ENCODE data around the gene PRG2. TPM values are rescaled to one million over a fixed set of nuclear protein-coding genes. Genes with fewer than 3 reads are reported as not detected.

Gene PRG2
- total and polyA plus RNA-seq, 3 experiments from 2014 or later: 0.44 TPM; not detected in 2

DNA sequence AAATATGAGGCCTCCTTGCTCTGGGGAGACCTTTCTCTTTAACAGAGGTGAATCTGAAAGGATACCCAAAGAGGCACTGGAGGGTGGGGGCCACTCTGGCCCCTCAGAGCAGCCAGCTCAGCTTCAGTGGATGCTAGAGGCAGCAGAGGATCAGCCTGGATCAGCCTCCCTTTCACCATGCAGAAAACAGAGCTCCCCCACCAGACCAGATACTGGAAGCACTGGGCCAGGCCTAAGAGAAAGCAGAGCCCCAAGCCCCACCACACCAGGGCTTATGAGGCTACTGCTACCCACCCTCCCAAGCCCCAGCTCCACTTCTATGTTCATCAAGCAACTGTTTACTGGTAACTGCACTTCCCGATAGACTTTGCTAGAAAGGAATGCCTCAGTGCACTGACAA is 40.5 kb upstream of the PRG2 start:
- Histone ChIP-seq H3K27me3 (ENCODE audit: insufficient read depth, low read length, poor library complexity, severe bottlenecking) (no peaks in the 10 kb centered on the region), H3K4me1 (ENCODE audit: insufficient read depth, low read length) (peaks cover 11% of the 10 kb centered on the region), H3K4me3 (ENCODE audit: low read length) (no peak overlapping the region), H3K36me3 (ENCODE audit: insufficient read depth, low read length) (no peaks in the 10 kb centered on the region), H3K27ac (ENCODE audit: low read depth, low read length) (no peak overlapping the region), H3K9me3 (ENCODE audit: low read length) (no peaks in the 10 kb centered on the region)
- CTCF ChIA-PET: interaction anchor here (1.3 to 4.0 kb wide), 2 partner anchors 26 to 210 kb away, joined by 3 to 21 read pairs; no protein-coding TSS in a partner anchor
- no peak for DNase-seq
- POLR2A ChIA-PET: no interaction called here
- Mint-ChIP-seq H3K9me3 (no peaks in the 10 kb centered on the region), H3K27me3 (no peaks in the 10 kb centered on the region), H3K36me3 (no peaks in the 10 kb centered on the region), H3K4me3 (no peak overlapping the region), H3K4me1 (peaks cover 15 to 21% (median 16%) of the 10 kb centered on the region in 3 donors), H3K27ac (peak overlapping the region in 1 of 8 donors; percentile 14)

DNA sequence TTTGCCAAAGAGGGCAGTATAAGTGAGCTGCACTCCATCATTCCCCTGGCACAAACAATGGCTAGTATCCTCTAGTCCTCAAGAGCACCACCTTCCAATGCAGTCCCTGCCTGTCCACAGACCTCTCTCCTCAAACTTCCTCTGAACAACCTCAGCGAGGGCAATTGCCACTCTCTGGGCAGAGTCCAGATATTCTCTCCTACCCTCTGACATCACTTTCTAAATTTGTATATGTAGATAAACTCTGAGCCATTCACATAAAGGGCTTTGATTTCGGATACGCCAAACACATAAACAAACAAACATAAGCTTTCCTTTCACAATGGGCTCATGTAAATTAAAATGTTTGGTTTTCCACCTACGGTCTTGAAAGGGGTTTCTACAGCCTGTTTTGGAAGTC is 39.5 kb upstream of the PRG2 start:
- H3K4me1 ChIP-seq (ENCODE audit: insufficient read depth, low read length): peaks cover 21% of the 10 kb centered on the region
- Mint-ChIP-seq H3K36me3 (no peaks in the 10 kb centered on the region), H3K27me3 (no peaks in the 10 kb centered on the region), H3K9me3 (no peaks in the 10 kb centered on the region), H3K4me1 (peaks cover 25 to 31% (median 26%) of the 10 kb centered on the region in 3 donors), H3K27ac (peak overlapping the region in 6 of 8 donors; percentile 6 to 75 (median 50)), H3K4me3 (peak overlapping the region in 2 of 7 donors; percentile 15 to 58)
- H3K4me3 ChIP-seq (ENCODE audit: low read length): no peak overlapping the region
- no peaks in the 10 kb centered on the region for H3K27me3 ChIP-seq (ENCODE audit: insufficient read depth, low read length, poor library complexity, severe bottlenecking)
- ChIA-PET POLR2A (no interaction called here), CTCF (interaction anchor here (1.3 to 4.0 kb wide), 2 partner anchors 27 to 211 kb away, joined by 3 to 21 read pairs; no protein-coding TSS in a partner anchor)
- H3K27ac ChIP-seq (ENCODE audit: low read depth, low read length): no peak overlapping the region
- DNase-seq: no peak
- H3K9me3 ChIP-seq (ENCODE audit: low read length): no peaks in the 10 kb centered on the region
- H3K36me3 ChIP-seq (ENCODE audit: insufficient read depth, low read length): no peaks in the 10 kb centered on the region

DNA sequence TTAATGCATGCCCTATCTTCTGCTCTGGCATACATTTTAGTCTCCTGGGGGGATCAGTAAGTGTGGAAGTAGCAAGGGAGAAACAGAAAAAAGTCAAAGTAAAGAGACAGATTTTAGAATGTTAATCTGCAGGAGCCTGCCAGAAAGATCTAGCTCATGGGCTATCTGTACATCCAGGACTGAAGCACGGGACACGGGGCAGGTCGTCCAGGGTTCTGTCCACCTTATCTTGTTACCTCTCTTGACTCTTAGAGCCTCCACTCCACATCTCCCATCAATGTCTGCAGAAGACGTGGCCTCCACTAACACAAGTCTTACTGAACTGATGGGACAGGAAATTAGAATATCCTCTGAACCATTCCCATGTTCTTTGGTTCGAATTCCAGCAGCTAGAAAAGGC is 38.2 kb upstream of the PRG2 start:
- no peaks in the 10 kb centered on the region for H3K36me3 ChIP-seq (ENCODE audit: insufficient read depth, low read length)
- H3K4me1 ChIP-seq (ENCODE audit: insufficient read depth, low read length): peaks cover 34% of the 10 kb centered on the region
- H3K27ac Mint-ChIP-seq: peak overlapping the region in 1 of 8 donors; percentile 92
- no peak overlapping the region for H3K4me3 ChIP-seq (ENCODE audit: low read length)
- H3K27ac ChIP-seq (ENCODE audit: low read depth, low read length): no peak overlapping the region
- no peaks in the 10 kb centered on the region for H3K9me3 ChIP-seq (ENCODE audit: low read length)
- CTCF ChIA-PET: interaction anchor here (1.4 to 6.1 kb wide), 2 partner anchors 28 to 65 kb away, joined by 3 to 62 read pairs; no protein-coding TSS in a partner anchor
- H3K27me3 Mint-ChIP-seq: no peaks in the 10 kb centered on the region
- POLR2A ChIA-PET: no interaction called here
- no peak overlapping the region for H3K4me3 Mint-ChIP-seq
- H3K4me1 Mint-ChIP-seq: peaks cover 35 to 44% (median 39%) of the 10 kb centered on the region in 3 donors
- no peaks in the 10 kb centered on the region for H3K9me3 Mint-ChIP-seq
- H3K36me3 Mint-ChIP-seq: peaks cover 0 to 4% (median 0%) of the 10 kb centered on the region in 3 donors
- no peaks in the 10 kb centered on the region for H3K27me3 ChIP-seq (ENCODE audit: insufficient read depth, low read length, poor library complexity, severe bottlenecking)
- no peak for DNase-seq

GRCh38 chr11:57427727-57428082 is 37.3 kb upstream of the PRG2 start:
- Histone ChIP-seq H3K4me1 (ENCODE audit: insufficient read depth, low read length) (peaks cover 35% of the 10 kb centered on the region), H3K9me3 (ENCODE audit: low read length) (no peaks in the 10 kb centered on the region), H3K27ac (ENCODE audit: low read depth, low read length) (no peak overlapping the region), H3K4me3 (ENCODE audit: low read length) (no peak overlapping the region), H3K27me3 (ENCODE audit: insufficient read depth, low read length, poor library complexity, severe bottlenecking) (no peaks in the 10 kb centered on the region), H3K36me3 (ENCODE audit: insufficient read depth, low read length) (no peaks in the 10 kb centered on the region)
- Mint-ChIP-seq H3K4me1 (peaks cover 41 to 51% (median 48%) of the 10 kb centered on the region in 3 donors), H3K27ac (peak overlapping the region; percentile 64 to 97 (median 92)), H3K27me3 (no peaks in the 10 kb centered on the region), H3K4me3 (peak overlapping the region; percentile 88 to 94 (median 90)), H3K36me3 (peaks cover 0 to 9% (median 2%) of the 10 kb centered on the region in 3 donors), H3K9me3 (no peaks in the 10 kb centered on the region)
- ChIA-PET CTCF (interaction anchor here (0.9 to 6.1 kb wide), 4 partner anchors 8 to 90 kb away, joined by 3 to 62 read pairs (median 3); no protein-coding TSS in a partner anchor), POLR2A (no interaction called here)
- no peak for DNase-seq

GRCh38 chr11:57426929-57427726 is 36.7 kb upstream of the PRG2 start, which contains the start of gene SLC43A3:
SLC43A3 (minus strand) TSS chr11:57427121; CDS start chr11:57426172, 949 bp downstream.
- Mint-ChIP-seq H3K4me3 (peak within 1 kb of the TSS; percentile 88 to 94 (median 90)), H3K27ac (peak within 1 kb of the TSS; percentile 92 to 97 (median 96)), H3K4me1 (peaks cover 45 to 56% (median 54%) of the 10 kb centered on the region in 3 donors), H3K27me3 (no peaks in the 10 kb centered on the region), H3K36me3 (peaks cover 0 to 12% (median 2%) of the 10 kb centered on the region in 3 donors), H3K9me3 (no peaks in the 10 kb centered on the region)
- no peaks in the 10 kb centered on the region for H3K9me3 ChIP-seq (ENCODE audit: low read length)
- H3K27me3 ChIP-seq (ENCODE audit: insufficient read depth, low read length, poor library complexity, severe bottlenecking): no peaks in the 10 kb centered on the region
- DNase-seq: peak; percentile 46 to 74 (median 54)
- CTCF ChIA-PET: interaction anchor here (0.9 to 6.1 kb wide), 8 partner anchors 9 to 101 kb away, joined by 3 to 62 read pairs (median 3); partner anchors contain the start of gene RTN4RL2
- H3K4me3 ChIP-seq (ENCODE audit: low read length): peak within 1 kb of the TSS; percentile 43
- POLR2A ChIA-PET: interaction anchor here (2.2 kb wide), 1 partner anchor 92 kb away, joined by 6 read pairs; the partner anchor contains the start of gene SSRP1
- peak within 1 kb of the TSS; percentile 68 for H3K27ac ChIP-seq (ENCODE audit: low read depth, low read length)
- H3K4me1 ChIP-seq (ENCODE audit: insufficient read depth, low read length): peaks cover 35% of the 10 kb centered on the region
- H3K36me3 ChIP-seq (ENCODE audit: insufficient read depth, low read length): no peaks in the 10 kb centered on the region

- H3K27me3 ChIP-seq (ENCODE audit: insufficient read depth, low read length, poor library complexity, severe bottlenecking): no peaks in the 10 kb centered on the region
- H3K9me3 Mint-ChIP-seq: no peaks in the 10 kb centered on the region
- peaks cover 35% of the 10 kb centered on the region for H3K4me1 ChIP-seq (ENCODE audit: insufficient read depth, low read length)
- H3K4me1 Mint-ChIP-seq: peaks cover 51 to 62% (median 61%) of the 10 kb centered on the region in 3 donors
- H3K36me3 ChIP-seq (ENCODE audit: insufficient read depth, low read length): no peaks in the 10 kb centered on the region
- no peaks in the 10 kb centered on the region for H3K27me3 Mint-ChIP-seq
- H3K36me3 Mint-ChIP-seq: peaks cover 0 to 15% (median 2%) of the 10 kb centered on the region in 3 donors
- DNase-seq: peak in 1 of 5 donors; percentile 7
- ChIA-PET CTCF (interaction anchor here (1.0 to 6.1 kb wide), 6 partner anchors 31 to 102 kb away, joined by 3 to 62 read pairs (median 3); partner anchors contain the start of gene RTN4RL2), POLR2A (interaction anchor here (2.2 kb wide), 1 partner anchor 91 kb away, joined by 6 read pairs; the partner anchor contains the start of gene SSRP1)
- peak overlapping the region; percentile 92 to 97 (median 96) for H3K27ac Mint-ChIP-seq
- no peaks in the 10 kb centered on the region for H3K9me3 ChIP-seq (ENCODE audit: low read length)
- peak overlapping the region; percentile 68 for H3K27ac ChIP-seq (ENCODE audit: low read depth, low read length)
- peak overlapping the region; percentile 88 to 94 (median 90) for H3K4me3 Mint-ChIP-seq
- H3K4me3 ChIP-seq (ENCODE audit: low read length): peak overlapping the region; percentile 43
These were observed 36.0 kb upstream of the PRG2 start for GRCh38 chr11:57426439-57426928.

DNA sequence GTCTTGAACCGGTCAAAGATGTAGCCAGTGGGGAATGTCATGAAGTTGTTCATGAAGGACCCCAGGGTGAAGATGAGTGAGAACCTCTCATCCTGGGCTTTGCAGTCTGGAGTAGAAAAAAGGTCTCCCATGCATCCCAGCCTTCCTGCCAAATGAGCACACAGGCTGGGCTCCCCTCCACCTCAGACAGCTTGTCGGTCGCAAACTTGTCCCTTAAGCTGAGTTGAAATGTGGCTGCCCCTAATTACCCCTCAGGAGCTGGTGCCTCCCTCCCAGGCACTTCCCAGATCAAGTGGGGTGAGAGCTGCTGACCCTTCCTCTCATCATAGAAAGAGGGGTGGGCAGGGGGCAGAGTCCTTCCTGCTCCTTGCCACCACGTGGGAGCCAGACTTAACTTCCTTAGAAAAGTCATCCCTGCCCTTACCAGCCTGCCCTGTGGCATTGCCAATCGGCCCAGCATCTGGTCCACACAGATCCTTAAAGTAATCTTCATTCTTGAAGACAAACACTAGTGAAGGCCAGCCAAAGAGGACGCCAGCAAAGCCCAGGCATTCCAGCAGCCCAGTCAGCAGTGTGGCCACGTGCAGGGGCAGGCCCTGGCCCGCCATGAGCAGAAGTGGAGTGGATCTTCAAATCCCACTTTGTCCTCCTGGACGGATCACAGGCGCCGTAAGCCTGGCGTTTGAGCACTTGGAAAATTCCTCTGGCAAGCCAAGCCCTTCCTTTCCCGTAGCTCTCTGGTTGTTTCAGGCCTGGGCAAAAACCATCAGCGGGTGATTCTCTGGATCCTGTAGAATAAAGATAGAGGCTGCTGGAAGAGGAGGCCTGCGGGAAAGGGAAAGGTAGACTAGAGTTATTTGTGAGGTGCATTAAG is 35.4 kb upstream of the PRG2 start:
- Mint-ChIP-seq H3K27ac (peak overlapping the region; percentile 92 to 97 (median 96)), H3K27me3 (no peaks in the 10 kb centered on the region), H3K36me3 (peaks cover 0 to 18% (median 2%) of the 10 kb centered on the region in 3 donors), H3K4me1 (peaks cover 52 to 67% (median 64%) of the 10 kb centered on the region in 3 donors), H3K9me3 (no peaks in the 10 kb centered on the region), H3K4me3 (peak overlapping the region; percentile 88 to 94 (median 90))
- H3K27me3 ChIP-seq (ENCODE audit: insufficient read depth, low read length, poor library complexity, severe bottlenecking): no peaks in the 10 kb centered on the region
- DNase-seq: no peak
- H3K27ac ChIP-seq (ENCODE audit: low read depth, low read length): peak overlapping the region; percentile 68
- ChIA-PET POLR2A (interaction anchor here (1.9 to 2.2 kb wide), 2 partner anchors 33 to 90 kb away, joined by 6 to 9 read pairs; partner anchors contain the start of gene SSRP1), CTCF (interaction anchor here (1.0 to 6.1 kb wide), 7 partner anchors 31 to 142 kb away, joined by 3 to 62 read pairs (median 4); partner anchors contain the start of genes RTN4RL2 and UBE2L6)
- H3K4me1 ChIP-seq (ENCODE audit: insufficient read depth, low read length): peaks cover 35% of the 10 kb centered on the region
- no peaks in the 10 kb centered on the region for H3K9me3 ChIP-seq (ENCODE audit: low read length)
- H3K36me3 ChIP-seq (ENCODE audit: insufficient read depth, low read length): no peaks in the 10 kb centered on the region
- H3K4me3 ChIP-seq (ENCODE audit: low read length): peak overlapping the region; percentile 43
